HG02610 (cell line): ENCODE data around the gene RPL3.
"Not testable (repeated sequence)": the region's sequence is repeated elsewhere in the genome, so short reads cannot be mapped to it uniquely, and the experiment has no call there.

Experiments used
- ATAC-seq: cut with Tn5 transposase; IDR thresholded peaks from one replicate; pipeline ENCODE4 v1.9.1; 2021; ENCODE audit warnings: mild to moderate bottlenecking, moderate library complexity; ENCODE audit not compliant: unreplicated experiment

Gene RPL3

GRCh38 chr22:39352306-39352891 lies 33.0 kb upstream of the RPL3 start:
- ATAC-seq: no peak

GRCh38 chr22:39351689-39352214 lies 32.3 kb upstream of the RPL3 start:
- ATAC-seq: peak; percentile 50

DNA sequence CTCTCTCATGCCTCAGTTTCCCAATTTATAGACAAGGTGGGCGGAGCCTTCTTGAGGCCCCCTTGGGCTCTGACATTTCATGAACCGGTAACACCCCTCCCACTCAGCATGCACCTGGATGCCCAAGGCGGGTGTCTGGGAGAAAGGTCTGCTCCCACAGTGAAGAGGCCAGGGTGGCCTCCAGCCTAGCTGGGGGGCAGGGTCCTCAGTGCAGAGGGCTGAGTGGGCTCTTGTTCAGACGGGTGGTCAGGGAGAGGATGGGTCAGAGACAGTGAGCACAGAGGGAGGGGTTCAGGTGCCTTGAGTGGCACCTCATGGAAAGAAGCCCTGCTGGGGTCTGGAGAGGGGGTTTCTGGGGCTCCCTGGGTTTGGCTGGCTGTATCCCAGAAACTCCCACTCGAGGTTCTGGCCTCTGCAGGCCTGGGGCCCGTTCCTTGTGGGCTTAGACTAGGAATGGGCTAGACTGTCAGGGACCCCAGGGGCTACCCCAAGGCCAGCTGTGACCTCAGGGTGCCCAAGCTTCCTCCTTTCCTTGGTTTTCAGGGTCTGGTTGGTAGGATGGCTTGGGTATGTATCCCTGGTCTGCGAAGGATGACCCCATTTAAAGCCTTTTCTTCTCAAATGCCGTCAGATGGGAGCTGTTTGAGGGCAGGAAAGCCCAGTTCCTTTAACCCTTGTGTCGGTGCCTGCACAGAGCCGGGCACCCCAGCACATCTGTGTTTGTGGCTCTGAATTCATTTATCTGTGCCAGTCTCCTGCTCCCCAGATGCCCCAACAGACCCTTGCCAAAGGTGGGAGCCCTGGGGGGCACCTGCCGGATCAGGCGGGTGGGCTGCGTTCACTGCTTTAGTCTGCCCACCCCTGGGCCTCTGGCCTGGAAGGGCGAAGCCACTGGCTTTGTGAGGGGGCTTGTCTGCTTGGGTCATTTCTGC lies 31.6 kb upstream of the RPL3 start:
- ATAC-seq: no peak

- ATAC-seq: no peak
Measured at GRCh38 chr22:39349967-39350726, 30.7 kb upstream of the RPL3 start, which contains the start of gene SYNGR1. TSS of gene SYNGR1 (plus strand) at chr22:39349991. CDS start at chr22:39350011, 20 bp downstream.

GRCh38 chr22:39349506-39349966 lies 30.1 kb upstream of the RPL3 start:
- ATAC-seq: no peak

DNA sequence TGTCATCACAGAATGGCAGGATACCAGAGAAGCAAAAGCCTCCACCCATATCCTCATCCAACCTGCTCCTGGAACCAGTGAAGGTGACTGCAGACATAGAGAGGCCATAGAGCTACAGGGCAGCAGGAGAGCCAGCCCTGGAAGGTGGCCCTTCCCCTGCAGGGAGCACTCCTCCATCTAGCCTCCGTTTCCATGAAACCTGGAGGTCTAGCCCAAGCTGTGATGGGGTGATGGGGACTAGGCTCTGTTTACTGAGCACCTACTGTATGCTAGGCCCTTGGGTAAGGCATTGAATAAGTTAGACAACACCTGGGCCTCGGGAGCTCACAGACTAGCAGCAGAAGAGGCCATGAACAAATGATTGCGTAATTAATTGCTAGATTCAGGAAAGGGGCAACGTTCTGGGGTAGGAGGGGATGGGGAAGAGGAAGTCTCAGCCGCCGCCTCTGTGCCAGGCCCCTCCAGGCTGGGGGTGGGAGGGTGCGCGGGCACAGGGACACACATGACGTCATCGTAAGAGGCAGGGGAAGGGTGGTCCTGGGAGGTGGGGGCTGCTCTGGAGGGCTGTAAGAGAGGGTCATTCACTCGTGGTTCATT lies 29.6 kb upstream of the RPL3 start:
- no peak for ATAC-seq

- no peak for ATAC-seq
Measured at GRCh38 chr22:39345231-39345630, 25.8 kb upstream of the RPL3 start.

DNA sequence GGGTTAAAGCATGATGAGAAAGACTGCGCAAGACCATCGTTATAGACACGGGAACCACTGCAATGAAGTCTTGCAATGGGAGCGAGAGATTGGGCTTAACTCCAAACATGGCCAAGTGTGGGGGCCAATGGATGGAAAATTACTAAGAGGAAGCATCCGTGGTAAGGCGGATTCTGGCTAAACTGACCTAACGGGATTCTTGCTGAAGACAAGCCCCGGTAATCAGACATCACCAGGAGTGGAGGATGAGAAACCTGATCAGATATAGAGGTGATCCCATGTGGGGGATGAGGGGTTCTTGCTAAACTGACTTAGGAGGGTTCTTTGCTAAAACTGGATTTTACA lies 24.6 kb upstream of the RPL3 start:
- no peak for ATAC-seq

DNA sequence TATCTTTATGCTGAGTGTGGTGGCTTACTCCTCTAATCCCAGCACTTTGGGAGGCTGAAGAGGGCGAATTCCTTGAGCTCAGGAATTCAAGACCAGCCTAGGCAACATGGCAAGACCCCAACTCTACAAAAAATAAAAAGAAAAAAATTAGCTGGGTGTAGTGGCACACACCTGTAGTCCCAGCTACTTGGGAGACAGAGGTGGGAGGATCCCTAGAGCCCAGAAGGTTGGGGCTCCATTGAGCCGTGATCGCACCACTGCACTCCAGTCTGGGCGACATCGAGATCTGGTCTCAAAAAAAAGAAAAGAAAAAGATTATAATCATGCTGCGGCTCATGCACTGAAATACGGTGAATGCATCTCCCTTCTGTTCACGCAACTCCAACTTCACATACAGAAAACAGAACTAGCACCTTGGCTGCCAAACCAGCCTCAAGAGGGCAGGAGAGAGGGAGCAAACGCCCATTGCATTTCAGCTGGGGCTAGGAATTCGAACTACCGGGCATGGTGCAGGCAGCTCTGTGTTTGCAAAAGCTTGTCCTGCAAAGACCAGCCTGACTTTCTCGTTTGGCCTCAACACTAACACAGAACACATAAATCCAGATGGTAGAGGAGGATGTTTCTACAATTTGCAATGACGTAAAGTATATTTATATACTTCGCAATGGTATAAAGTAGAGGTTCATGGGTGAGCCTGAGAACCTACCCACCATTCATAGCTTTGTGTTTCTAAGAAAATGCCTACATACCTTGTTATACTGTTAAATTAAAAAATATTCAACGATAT lies 24.0 kb upstream of the RPL3 start:
- ATAC-seq: no peak

DNA sequence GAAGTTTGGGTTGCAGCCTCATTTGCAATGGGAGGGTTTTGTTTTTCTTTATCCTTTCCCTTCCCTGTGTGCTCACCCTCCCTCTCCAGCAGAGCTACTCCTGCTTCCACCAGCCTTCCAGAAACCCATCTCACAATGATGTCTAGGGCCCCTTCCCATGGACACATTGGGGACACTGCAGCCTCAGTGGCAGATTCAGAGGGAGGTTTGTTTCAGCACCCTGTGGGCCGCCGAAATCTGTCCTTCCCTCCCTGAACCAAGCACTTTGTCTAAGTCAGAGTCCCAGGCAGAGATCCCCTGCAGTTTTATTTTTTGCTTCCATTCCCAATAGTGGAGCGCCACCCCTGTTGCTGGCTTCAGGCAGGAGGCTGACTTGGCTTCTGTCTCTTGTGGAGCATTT lies 21.8 kb upstream of the RPL3 start:
- no peak for ATAC-seq

DNA sequence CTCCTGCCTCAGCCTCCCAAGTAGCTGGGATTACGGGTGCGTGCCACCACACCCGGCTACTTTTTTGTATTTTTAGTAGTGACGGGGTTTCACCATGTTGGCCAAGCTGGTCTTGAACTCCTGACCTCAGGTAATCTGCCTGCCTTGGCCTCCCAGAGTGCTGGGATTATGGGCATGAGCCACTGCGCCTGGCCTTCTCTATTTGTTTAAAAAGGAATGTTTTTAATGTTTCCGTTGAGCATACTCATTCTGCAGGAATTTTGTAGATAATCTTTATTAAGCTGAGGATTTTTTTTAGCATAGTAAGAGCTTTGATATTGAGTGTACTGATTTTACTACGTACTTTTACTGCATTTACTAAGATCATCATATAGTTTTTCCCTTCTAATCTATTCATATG lies 20.4 kb upstream of the RPL3 start:
- not testable (repeated sequence) for ATAC-seq

GRCh38 chr22:39336411-39336810 lies 17.0 kb upstream of the RPL3 start:
- no peak for ATAC-seq

GRCh38 chr22:39332441-39333064 lies 13.1 kb upstream of the RPL3 start:
- no peak for ATAC-seq

DNA sequence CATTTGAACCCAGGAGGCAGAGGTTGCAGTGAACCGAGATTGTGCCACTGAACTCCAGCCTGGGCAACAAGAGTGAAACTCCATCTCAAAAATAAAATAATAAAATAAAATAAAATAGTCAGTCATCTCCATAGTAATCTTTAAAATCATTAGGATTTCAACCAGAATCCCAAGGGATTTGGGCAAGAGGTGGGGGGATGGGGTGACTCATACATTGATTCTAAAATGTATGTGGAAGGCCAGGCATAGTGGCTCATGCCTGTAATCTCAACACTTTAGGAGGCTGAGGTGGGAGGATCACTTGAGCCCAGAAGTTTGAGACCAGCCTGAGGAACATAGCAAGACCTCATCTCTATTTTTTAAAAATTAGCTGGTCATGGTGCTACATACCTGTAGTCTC lies 11.1 kb upstream of the RPL3 start:
- ATAC-seq: not testable (repeated sequence)

GRCh38 chr22:39327995-39328754 lies 8.8 kb upstream of the RPL3 start:
- ATAC-seq: no peak

DNA sequence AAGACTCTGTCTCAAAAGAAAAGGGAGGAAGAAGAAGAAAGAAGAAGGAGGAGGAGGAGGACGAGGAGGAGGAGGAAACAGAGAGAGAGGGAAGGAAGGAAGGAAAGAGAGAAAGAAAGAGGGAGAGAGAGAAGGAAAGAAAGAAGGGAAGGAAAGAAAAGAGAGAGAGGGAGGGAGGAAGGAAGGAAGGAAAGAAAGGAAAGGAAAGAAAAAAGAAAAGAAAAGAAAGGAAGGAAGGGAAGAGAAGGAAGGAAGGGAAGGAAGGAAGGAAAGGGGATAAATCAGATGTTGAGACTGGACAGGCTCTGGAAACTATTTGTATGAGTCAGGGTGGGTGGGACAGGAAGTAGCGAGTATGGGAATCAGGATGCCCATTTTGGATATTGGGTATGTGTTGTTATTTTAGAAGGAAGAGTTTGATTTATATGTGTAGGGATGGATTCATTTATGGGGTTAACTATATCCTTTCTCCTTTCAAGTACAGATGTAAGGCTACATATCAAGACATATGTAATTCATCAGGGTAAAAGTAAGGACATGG lies 6.0 kb upstream of the RPL3 start:
- ATAC-seq: no peak

DNA sequence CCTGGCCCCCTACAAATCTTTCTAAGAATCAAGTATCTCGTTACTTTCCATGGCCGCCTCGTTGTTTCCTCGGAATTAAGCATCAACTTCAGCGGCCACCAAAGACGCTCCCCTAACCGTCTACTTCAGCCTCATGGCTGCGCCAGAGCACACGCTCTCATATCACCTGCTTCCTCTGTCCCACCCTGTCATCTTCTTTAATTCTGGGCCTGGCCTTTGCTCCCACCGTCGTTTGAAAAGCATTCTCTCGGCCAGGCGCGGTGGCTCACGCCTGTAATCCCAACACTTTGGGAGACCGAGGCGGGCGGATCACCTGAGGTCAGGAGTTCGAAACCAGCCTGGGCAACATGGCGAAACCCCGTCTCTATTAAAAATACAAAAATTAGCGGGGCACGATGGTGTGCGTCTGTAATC lies 1.2 kb upstream of the RPL3 start:
- ATAC-seq: not testable (repeated sequence)

GRCh38 chr22:39318507-39319283 lies 728 bp downstream of the RPL3 start:
- ATAC-seq: no peak
